ENCODE measurements around the gene BCL2. TPM values are rescaled to one million over a fixed set of nuclear protein-coding genes. Genes with fewer than 3 reads are reported as not detected.

Gene BCL2
- total RNA-seq, 1 donor = 4.2 TPM

DNA sequence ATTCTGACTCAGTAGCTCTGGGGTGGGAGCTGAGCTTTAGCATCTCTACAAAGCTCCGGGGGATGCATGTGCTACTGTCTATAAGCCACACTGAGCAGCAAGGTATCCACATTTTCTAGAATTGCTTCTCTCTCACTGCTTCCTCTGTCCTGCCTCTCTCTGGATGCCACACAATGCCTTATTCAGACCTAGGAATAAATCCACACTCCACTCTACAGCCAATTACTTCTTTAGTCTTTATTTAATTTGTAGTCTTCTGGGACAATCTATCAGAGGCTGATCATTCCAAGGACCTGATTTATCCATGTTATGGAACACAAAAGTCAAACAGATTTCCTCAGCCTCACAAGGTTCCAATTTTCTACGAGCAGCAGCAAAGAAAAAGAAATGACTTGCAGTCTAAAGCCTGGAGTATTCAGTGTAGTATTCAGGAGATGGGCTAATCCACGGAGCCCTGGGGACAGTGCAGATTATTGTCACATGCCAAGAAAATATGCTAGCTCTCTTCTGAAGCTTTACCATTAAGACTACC, 4.4 kb downstream of the BCL2 start:
- DNase-seq (ENCODE audit: low read depth) = no peak
- TF ChIP-seq, protein P1, sequence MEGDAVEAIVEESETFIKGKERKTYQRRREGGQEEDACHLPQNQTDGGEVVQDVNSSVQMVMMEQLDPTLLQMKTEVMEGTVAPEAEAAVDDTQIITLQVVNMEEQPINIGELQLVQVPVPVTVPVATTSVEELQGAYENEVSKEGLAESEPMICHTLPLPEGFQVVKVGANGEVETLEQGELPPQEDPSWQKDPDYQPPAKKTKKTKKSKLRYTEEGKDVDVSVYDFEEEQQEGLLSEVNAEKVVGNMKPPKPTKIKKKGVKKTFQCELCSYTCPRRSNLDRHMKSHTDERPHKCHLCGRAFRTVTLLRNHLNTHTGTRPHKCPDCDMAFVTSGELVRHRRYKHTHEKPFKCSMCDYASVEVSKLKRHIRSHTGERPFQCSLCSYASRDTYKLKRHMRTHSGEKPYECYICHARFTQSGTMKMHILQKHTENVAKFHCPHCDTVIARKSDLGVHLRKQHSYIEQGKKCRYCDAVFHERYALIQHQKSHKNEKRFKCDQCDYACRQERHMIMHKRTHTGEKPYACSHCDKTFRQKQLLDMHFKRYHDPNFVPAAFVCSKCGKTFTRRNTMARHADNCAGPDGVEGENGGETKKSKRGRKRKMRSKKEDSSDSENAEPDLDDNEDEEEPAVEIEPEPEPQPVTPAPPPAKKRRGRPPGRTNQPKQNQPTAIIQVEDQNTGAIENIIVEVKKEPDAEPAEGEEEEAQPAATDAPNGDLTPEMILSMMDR (IDR thresholded peaks at IDR 0.05; ENCODE audit: insufficient read depth, low read length) = no peak
- no peak overlapping the region for H3K4me3 ChIP-seq (ENCODE audit: low read depth, low read length)

DNA sequence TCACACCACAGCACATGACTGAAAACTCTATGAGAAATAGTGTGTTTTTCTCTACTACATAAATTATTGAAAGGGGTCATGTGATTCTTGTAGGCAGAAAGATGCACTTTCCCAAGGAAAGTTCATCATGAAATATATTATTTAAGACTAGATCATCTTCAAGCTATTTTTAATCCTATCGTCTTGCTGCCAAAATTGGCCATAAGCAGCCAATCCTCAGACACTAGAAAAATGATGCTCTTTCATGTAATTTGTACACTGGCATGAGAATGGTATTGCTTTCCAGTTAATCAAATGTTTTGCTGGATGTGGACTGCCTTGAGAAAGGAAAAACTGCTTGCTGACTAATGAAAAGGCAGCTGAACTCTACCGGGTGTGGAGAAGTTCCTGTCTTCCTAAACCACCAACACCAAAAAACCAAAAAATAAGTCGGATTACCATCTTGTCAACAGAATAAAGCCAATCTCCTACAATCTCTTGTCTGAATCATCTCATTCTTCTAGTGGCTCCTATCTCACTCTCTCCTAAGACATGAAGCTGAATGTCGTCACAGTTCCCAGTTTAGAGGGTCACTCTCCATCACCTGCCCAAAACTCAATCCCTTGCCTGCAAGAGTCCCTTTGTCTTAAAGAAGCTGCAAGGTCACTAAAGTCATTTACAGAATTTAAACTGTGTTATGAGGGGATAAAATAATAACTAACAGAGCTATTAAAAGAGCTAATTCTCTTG, 5.3 kb downstream of the BCL2 start:
- DNase-seq (ENCODE audit: low read depth) = no peak
- TF ChIP-seq, protein P1 (IDR thresholded peaks at IDR 0.05; ENCODE audit: insufficient read depth, low read length) = no peak
- no peak overlapping the region for H3K4me3 ChIP-seq (ENCODE audit: low read depth, low read length)

DNA sequence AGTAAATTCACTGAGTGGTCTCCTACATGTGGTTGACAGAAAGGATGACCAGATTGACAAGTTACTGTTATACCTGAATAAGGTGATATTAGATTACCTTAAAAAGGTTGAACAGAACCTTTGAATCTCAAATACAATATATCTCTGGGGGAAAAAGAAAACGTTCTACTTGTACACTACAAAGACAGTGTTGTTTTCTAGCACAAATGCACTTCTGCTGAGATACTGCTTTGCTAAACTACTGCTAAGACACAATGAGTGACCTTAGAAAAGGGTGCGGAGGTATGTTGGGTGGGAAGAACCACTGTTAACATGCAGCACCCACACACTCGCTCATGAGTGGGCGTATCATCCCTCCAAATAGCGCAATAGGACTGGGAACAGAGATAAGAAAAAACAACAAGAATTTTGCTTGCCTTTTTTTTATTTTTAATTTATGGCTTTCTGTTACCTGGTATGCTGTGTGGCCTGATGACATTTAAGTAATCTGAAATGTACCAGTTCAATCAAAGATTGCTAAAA, 6.1 kb downstream of the BCL2 start:
- H3K4me3 ChIP-seq (ENCODE audit: low read depth, low read length) = no peak overlapping the region
- TF ChIP-seq, protein P1 (IDR thresholded peaks at IDR 0.05; ENCODE audit: insufficient read depth, low read length) = no peak
- no peak for DNase-seq (ENCODE audit: low read depth)

DNA sequence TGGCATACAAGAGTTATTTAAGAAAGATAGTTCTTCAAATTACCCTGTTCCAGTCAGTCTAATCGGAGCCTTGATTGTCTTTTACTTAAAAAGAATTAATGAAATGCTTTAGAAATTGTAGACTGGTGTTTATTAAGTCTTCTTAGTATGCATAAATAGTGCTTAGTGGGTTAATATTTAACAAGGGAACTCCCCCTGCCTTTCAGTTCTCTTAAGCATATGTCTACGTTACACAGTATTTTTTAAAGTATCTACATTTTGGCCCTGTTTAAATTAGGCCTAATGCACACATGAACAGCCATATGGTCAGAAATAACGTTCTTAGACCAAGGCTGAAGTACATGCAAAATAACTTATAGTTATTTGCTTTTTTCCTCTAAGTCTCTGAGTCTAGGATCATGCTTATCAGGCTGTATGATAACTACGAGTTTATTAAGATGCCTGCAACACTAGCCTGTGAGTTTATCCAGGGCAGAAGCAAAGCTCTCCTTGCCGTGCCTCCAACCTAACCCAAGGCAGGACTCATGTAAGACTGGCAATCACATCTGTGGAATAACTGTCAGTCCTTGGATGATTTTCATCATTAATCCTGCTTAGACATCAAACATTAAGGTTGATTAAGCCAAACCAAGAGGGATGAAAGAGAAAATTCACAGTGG, 6.7 kb downstream of the BCL2 start:
- TF ChIP-seq, protein P1 (IDR thresholded peaks at IDR 0.05; ENCODE audit: insufficient read depth, low read length) = no peak
- no peak overlapping the region for H3K4me3 ChIP-seq (ENCODE audit: low read depth, low read length)
- no peak for DNase-seq (ENCODE audit: low read depth)

DNA sequence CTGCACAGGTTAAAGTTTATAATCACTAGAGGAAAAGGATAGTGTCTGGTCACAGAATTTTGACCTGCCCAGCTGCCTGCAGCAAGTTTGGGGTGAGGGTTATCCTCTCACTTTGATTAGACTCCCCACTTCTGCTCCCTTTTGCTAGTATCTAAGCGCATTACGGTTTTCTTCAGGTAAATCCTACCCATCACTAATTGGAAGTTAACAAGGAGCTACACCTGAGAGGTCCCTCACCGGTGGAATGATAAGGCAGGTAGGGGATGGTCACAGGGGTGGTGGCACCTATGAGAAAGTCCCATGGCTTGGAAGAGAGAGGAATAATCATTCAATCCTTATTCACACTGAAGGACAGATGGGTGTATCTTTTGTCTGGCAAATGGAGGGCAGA, 7.6 kb downstream of the BCL2 start:
- DNase-seq (ENCODE audit: low read depth) = no peak
- TF ChIP-seq, protein P1 (IDR thresholded peaks at IDR 0.05; ENCODE audit: insufficient read depth, low read length) = no peak

DNA sequence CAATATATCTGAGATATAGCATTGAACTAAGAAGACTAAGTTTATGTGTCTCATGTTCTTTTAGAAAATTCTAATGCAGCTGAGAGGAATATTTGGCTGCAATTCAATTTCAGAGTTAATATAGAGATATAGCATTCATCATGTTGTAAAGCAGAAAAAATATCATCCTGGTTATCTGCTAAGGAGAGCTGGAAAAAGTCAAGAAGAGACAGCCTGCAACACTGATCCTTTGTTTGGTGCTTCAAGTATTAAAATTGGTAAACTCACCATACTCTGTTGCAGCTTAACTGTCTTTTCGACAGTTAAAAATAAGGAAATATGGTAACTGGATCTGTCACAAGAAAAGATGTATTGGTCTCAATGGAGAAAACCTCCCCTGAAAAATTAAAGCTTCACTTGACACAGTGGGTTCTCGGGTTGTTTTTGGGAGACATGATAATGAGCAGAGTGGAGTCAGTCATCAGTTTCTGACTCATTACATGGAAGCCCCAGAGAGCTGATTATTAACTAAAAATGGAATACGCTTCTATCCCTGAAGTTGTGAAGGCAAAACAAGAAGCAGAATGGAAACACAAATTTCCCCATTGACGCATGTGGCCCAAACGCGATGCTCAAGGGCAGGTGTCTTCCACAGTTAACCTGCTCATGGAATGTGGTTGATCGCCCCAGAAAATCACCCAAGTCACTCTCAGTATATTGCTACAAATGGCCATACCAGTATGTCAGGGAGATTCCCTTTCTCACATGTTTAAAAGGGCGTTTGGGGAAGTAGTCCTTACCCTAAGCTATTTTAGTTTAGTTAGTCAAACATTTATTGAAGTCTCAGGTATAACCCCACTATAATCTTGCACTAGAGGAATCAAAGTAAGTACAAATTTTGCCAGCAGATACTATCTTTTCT, 8.2 kb downstream of the BCL2 start:
- H3K4me3 ChIP-seq (ENCODE audit: low read depth, low read length) = no peak overlapping the region
- no peak for DNase-seq (ENCODE audit: low read depth)
- TF ChIP-seq, protein P1 (IDR thresholded peaks at IDR 0.05; ENCODE audit: insufficient read depth, low read length) = no peak

More for the DNA sequence above, 7.6 kb downstream of the BCL2 start:
- no peak overlapping the region for H3K4me3 ChIP-seq (ENCODE audit: low read depth, low read length)
